Measurements from ENCODE around the gene LVRN.
"Not testable (repeated sequence)": the region's sequence is repeated elsewhere in the genome, so short reads cannot be mapped to it uniquely, and the experiment has no call there.

The LVRN gene

GRCh38 chr5:115962239-115962564 is at the start of gene LVRN:
TSS of gene LVRN (plus strand) at chr5:115962475. CDS start at chr5:115962618, 143 bp downstream.
- in situ Hi-C loops (cut with HindIII; ENCODE audit: low sequenced_read_pairs) = no loop called here

GRCh38 chr5:115913623-115914400 is 48.5 kb upstream of the LVRN start:
- in situ Hi-C loops (cut with HindIII; ENCODE audit: low sequenced_read_pairs) = not testable (repeated sequence)

- in situ Hi-C loops (cut with HindIII; ENCODE audit: low sequenced_read_pairs) = no loop called here
Measured at GRCh38 chr5:115920171-115920725, 42.0 kb upstream of the LVRN start.

- in situ Hi-C loops (cut with HindIII; ENCODE audit: low sequenced_read_pairs) = not testable (repeated sequence)
Measured at GRCh38 chr5:115928578-115929407, 33.5 kb upstream of the LVRN start.

GRCh38 chr5:115930171-115930570 is 32.1 kb upstream of the LVRN start:
- in situ Hi-C loops (cut with HindIII; ENCODE audit: low sequenced_read_pairs) = not testable (repeated sequence)

GRCh38 chr5:115930630-115931337 is 31.5 kb upstream of the LVRN start:
- in situ Hi-C loops (cut with HindIII; ENCODE audit: low sequenced_read_pairs) = no loop called here

- in situ Hi-C loops (cut with HindIII; ENCODE audit: low sequenced_read_pairs) = no loop called here
Measured at GRCh38 chr5:115932991-115933390, 29.3 kb upstream of the LVRN start.

GRCh38 chr5:115934388-115934974 is 27.8 kb upstream of the LVRN start:
- in situ Hi-C loops (cut with HindIII; ENCODE audit: low sequenced_read_pairs) = no loop called here

GRCh38 chr5:115936031-115936430 is 26.2 kb upstream of the LVRN start:
- in situ Hi-C loops (cut with HindIII; ENCODE audit: low sequenced_read_pairs) = no loop called here

- in situ Hi-C loops (cut with HindIII; ENCODE audit: low sequenced_read_pairs) = no loop called here
Measured at GRCh38 chr5:115939059-115939458, 23.2 kb upstream of the LVRN start.

GRCh38 chr5:115940080-115940810 is 22.0 kb upstream of the LVRN start:
- in situ Hi-C loops (cut with HindIII; ENCODE audit: low sequenced_read_pairs) = no loop called here

- in situ Hi-C loops (cut with HindIII; ENCODE audit: low sequenced_read_pairs) = no loop called here
Measured at GRCh38 chr5:115941051-115941675, 21.1 kb upstream of the LVRN start.

GRCh38 chr5:115944501-115944900 is 17.8 kb upstream of the LVRN start:
- in situ Hi-C loops (cut with HindIII; ENCODE audit: low sequenced_read_pairs) = no loop called here

- in situ Hi-C loops (cut with HindIII; ENCODE audit: low sequenced_read_pairs) = no loop called here
Measured at GRCh38 chr5:115946655-115947054, 15.6 kb upstream of the LVRN start.

- in situ Hi-C loops (cut with HindIII; ENCODE audit: low sequenced_read_pairs) = no loop called here
Measured at GRCh38 chr5:115947260-115947659, 15.0 kb upstream of the LVRN start.

- in situ Hi-C loops (cut with HindIII; ENCODE audit: low sequenced_read_pairs) = no loop called here
Measured at GRCh38 chr5:115948091-115948534, 14.2 kb upstream of the LVRN start.

- in situ Hi-C loops (cut with HindIII; ENCODE audit: low sequenced_read_pairs) = no loop called here
Measured at GRCh38 chr5:115949096-115949495, 13.2 kb upstream of the LVRN start.

GRCh38 chr5:115952588-115952987 is 9.7 kb upstream of the LVRN start:
- in situ Hi-C loops (cut with HindIII; ENCODE audit: low sequenced_read_pairs) = no loop called here

- in situ Hi-C loops (cut with HindIII; ENCODE audit: low sequenced_read_pairs) = no loop called here
Measured at GRCh38 chr5:115954144-115954543, 8.1 kb upstream of the LVRN start.

- in situ Hi-C loops (cut with HindIII; ENCODE audit: low sequenced_read_pairs) = no loop called here
Measured at GRCh38 chr5:115956957-115957356, 5.3 kb upstream of the LVRN start.
